H9 (cell line): ENCODE data around the gene PTK6. TPM values are rescaled to one million over a fixed set of nuclear protein-coding genes. Genes with fewer than 3 reads are reported as not detected.

Experiments
- DNase-seq: peaks from one replicate; pipeline ENCODE4 v3.0.0-alpha.2; 2017
- H2AFZ ChIP-seq: one replicate; pipeline ENCODE4 v1.6.1; 2013; ENCODE audit warnings: mild to moderate bottlenecking, low read length, control low read depth, moderate library complexity
- H2AK5ac ChIP-seq: 2 replicates; pipeline ENCODE4 v1.6.1; 2013; ENCODE audit warnings: low read length, control low read depth, mixed read lengths; ENCODE audit not compliant: insufficient read length
- H2BK120ac ChIP-seq: one replicate; pipeline ENCODE4 v1.6.1; 2013; ENCODE audit warnings: low read depth, mild to moderate bottlenecking, low read length, control low read depth, inconsistent platforms; ENCODE audit not compliant: poor library complexity, severe bottlenecking
- H2BK12ac ChIP-seq: 2 replicates; pipeline ENCODE4 v1.6.1; 2013; ENCODE audit warnings: low read length, control low read depth, mixed read lengths, low read depth; ENCODE audit not compliant: insufficient read length
- H2BK15ac ChIP-seq: 2 replicates; pipeline ENCODE4 v1.6.1; 2013; ENCODE audit warnings: low read depth, low read length, control low read depth
- H2BK20ac ChIP-seq: one replicate; pipeline ENCODE4 v1.6.1; 2013; ENCODE audit warnings: low read depth, mild to moderate bottlenecking, low read length, control low read depth, inconsistent platforms; ENCODE audit not compliant: poor library complexity, severe bottlenecking
- H2BK5ac ChIP-seq: 2 replicates; pipeline ENCODE4 v1.6.1; 2013; ENCODE audit warnings: low read length, control low read depth, mixed read lengths; ENCODE audit not compliant: insufficient read length
- H3K14ac ChIP-seq: 2 replicates; pipeline ENCODE4 v1.6.1; 2013; ENCODE audit warnings: low read length, control low read depth; ENCODE audit not compliant: insufficient read depth
- H3K18ac ChIP-seq: 2 replicates; pipeline ENCODE4 v1.6.1; 2013; ENCODE audit warnings: low read depth, mild to moderate bottlenecking, mixed read lengths, low read length, control low read depth; ENCODE audit not compliant: insufficient read length
- H3K23ac ChIP-seq: 2 replicates; pipeline ENCODE4 v1.6.1; 2013; ENCODE audit warnings: low read length, control low read depth, mixed read lengths, low read depth; ENCODE audit not compliant: insufficient read length
- H3K23me2 ChIP-seq: 2 replicates; pipeline ENCODE4 v1.6.1; 2013; ENCODE audit warnings: low read depth, mild to moderate bottlenecking, mixed read lengths, low read length, control low read depth; ENCODE audit not compliant: insufficient read length, poor library complexity, severe bottlenecking
- H3K27ac ChIP-seq: 2 replicates; pipeline ENCODE4 v1.5.1; 2013; ENCODE audit warnings: low read length, control low read depth, mixed read lengths, low read depth; ENCODE audit not compliant: insufficient read length
- H3K27me3 ChIP-seq: 2 replicates; pipeline ENCODE4 v1.6.1; 2013; ENCODE audit warnings: low read length, control low read depth, inconsistent platforms; ENCODE audit not compliant: insufficient read depth
- H3K4ac ChIP-seq: 2 replicates; pipeline ENCODE4 v1.6.1; 2013; ENCODE audit warnings: low read depth, mild to moderate bottlenecking, control low read depth, inconsistent platforms, low read length, moderate library complexity
- H3K4me1 ChIP-seq: 2 replicates; pipeline ENCODE4 v1.6.1; 2013; ENCODE audit warnings: low read length, control low read depth, inconsistent platforms; ENCODE audit not compliant: insufficient read depth
- H3K4me2 ChIP-seq: 2 replicates; pipeline ENCODE4 v1.6.1; 2013; ENCODE audit warnings: low read length, control low read depth, mixed read lengths; ENCODE audit not compliant: insufficient read length, insufficient read depth
- H3K56ac ChIP-seq: 2 replicates; pipeline ENCODE4 v1.6.1; 2013; ENCODE audit warnings: low read depth, mild to moderate bottlenecking, mixed read lengths, low read length, control low read depth; ENCODE audit not compliant: insufficient read length
- H3K79me1 ChIP-seq: 2 replicates; pipeline ENCODE4 v1.6.1; 2013; ENCODE audit warnings: low read depth, mild to moderate bottlenecking, moderate library complexity, low read length, control low read depth, inconsistent platforms; ENCODE audit not compliant: insufficient read depth, poor library complexity, severe bottlenecking
- H3K79me2 ChIP-seq: 2 replicates; pipeline ENCODE4 v1.6.1; 2013; ENCODE audit warnings: low read length, control low read depth, inconsistent platforms; ENCODE audit not compliant: insufficient read depth
- H3K9ac ChIP-seq: 2 replicates; pipeline ENCODE4 v1.6.1; 2013; ENCODE audit warnings: low read length, control low read depth, mixed read lengths; ENCODE audit not compliant: insufficient read length; ENCODE audit errors: extremely low read depth
- H3K9me3 ChIP-seq: one replicate; pipeline ENCODE4 v1.6.1; 2013; ENCODE audit warnings: low read depth, low read length, inconsistent platforms; ENCODE audit not compliant: control insufficient read depth
- H3T11ph ChIP-seq: one replicate; pipeline ENCODE4 v1.6.1; 2013; ENCODE audit warnings: mild to moderate bottlenecking, low read length, control low read depth, inconsistent platforms
- H4K20me1 ChIP-seq: one replicate; pipeline ENCODE4 v1.6.1; 2013; ENCODE audit not compliant: control insufficient read depth, insufficient read length, insufficient read depth
- H4K5ac ChIP-seq: 2 replicates; pipeline ENCODE4 v1.6.1; 2013; ENCODE audit warnings: low read depth, mild to moderate bottlenecking, mixed read lengths, low read length, control low read depth; ENCODE audit not compliant: insufficient read length
- H4K8ac ChIP-seq: replicated peaks from 2 replicates; pipeline ENCODE4 v1.6.1; 2013; ENCODE audit warnings: low read length, control low read depth, mixed read lengths, low read depth; ENCODE audit not compliant: insufficient read length
- H4K91ac ChIP-seq: 2 replicates; pipeline ENCODE4 v1.6.1; 2013; ENCODE audit warnings: low read depth, mild to moderate bottlenecking, moderate library complexity, mixed read lengths, low read length, control low read depth; ENCODE audit not compliant: insufficient read length
- H3K27ac Mint-ChIP-seq, 3 experiments: 2 replicates in 2 of 3; 3 replicates in 1 of 3; pipeline ENCODE4 v1.8.0; 2020 to 2021; ENCODE audit warnings: mixed read lengths in 3 of 3, mild to moderate bottlenecking in 1 of 3, moderate library complexity in 1 of 3
- H3K27me3 Mint-ChIP-seq: 2 replicates; pipeline ENCODE4 v1.8.0; 2021; ENCODE audit warnings: low read depth, mild to moderate bottlenecking, moderate library complexity, mixed read lengths
- H3K36me3 Mint-ChIP-seq, 3 experiments: 2 replicates in 2 of 3; 3 replicates in 1 of 3; pipeline ENCODE4 v1.8.0; 2020 to 2021; ENCODE audit warnings: low read depth in 3 of 3, mixed read lengths in 3 of 3; ENCODE audit not compliant: insufficient read depth in 1 of 3
- H3K4me1 Mint-ChIP-seq, 2 experiments: 2 replicates each; pipeline ENCODE4 v1.8.0; 2020; ENCODE audit warnings: mixed read lengths in 2 of 2
- H3K4me3 Mint-ChIP-seq, 2 experiments: 2 replicates in 1 of 2; 3 replicates in 1 of 2; pipeline ENCODE4 v1.8.0; 2020 to 2021; ENCODE audit warnings: mild to moderate bottlenecking in 2 of 2, mixed read lengths in 2 of 2, moderate library complexity in 1 of 2
- H3K9me3 Mint-ChIP-seq, 2 experiments: 2 replicates in 1 of 2; 3 replicates in 1 of 2; pipeline ENCODE4 v1.8.0; 2020; ENCODE audit warnings: mild to moderate bottlenecking in 2 of 2, mixed read lengths in 2 of 2, moderate library complexity in 1 of 2
- CTCF ChIP-seq: fragments of 200-600 bp; sonication (generic); conservative IDR thresholded peaks from 3 replicates; pipeline ENCODE4 v1.8.0; 2021; ENCODE audit warnings: antibody characterized with exemption, mild to moderate bottlenecking
- WGBS: extraction: QIAGEN DNeasy Blood & Tissue Kit; methylation state at CpG from one replicate; pipeline ENCODE4 v1.1.7; 2013; ENCODE audit warnings: missing lambda C conversion rate, low lambda C conversion rate, mixed read lengths; ENCODE audit not compliant: insufficient read length; ENCODE audit errors: extremely low coverage; 5-methylcytosine and 5-hydroxymethylcytosine counted together
- total RNA-seq: library from RNA; stranded (reverse); gene quantifications from 2 replicates; pipeline ENCODE4 v1.2.1, GENCODE V29; 2021

PTK6 gene
- total RNA-seq, 1 experiment from 2014 or later = 0.46 TPM

- H2BK5ac ChIP-seq = no peak overlapping the region
- peak overlapping the region; percentile 72 for H3K4me2 ChIP-seq
- WGBS = no CpG with 5 or more reads among the region's 34 CpGs
- no peak overlapping the region for H2BK12ac ChIP-seq
- no peak overlapping the region for H3K9ac ChIP-seq
- H4K20me1 ChIP-seq = no peaks in the 10 kb centered on the region
- peaks cover 4% of the 10 kb centered on the region for H3K23me2 ChIP-seq
- H3K23ac ChIP-seq = no peak overlapping the region
- no peak overlapping the region for H2BK20ac ChIP-seq
- Mint-ChIP-seq H3K27me3 (no peaks in the 10 kb centered on the region; the same call in 1 of the 2 replicates), H3K36me3 (no peaks in the 10 kb centered on the region), H3K27ac (no peak overlapping the region), H3K4me3 (peak overlapping the region; percentile 73 to 87), H3K9me3 (no peaks in the 10 kb centered on the region), H3K4me1 (peaks cover 4 to 10% of the 10 kb centered on the region in 2 experiments; a peak in 3 of 4 replicates)
- H3K56ac ChIP-seq = no peak overlapping the region
- no peaks in the 10 kb centered on the region for H3K4me1 ChIP-seq
- no peak overlapping the region for H2AK5ac ChIP-seq
- H4K5ac ChIP-seq = no peak overlapping the region
- H3K4ac ChIP-seq = no peak overlapping the region
- no peaks in the 10 kb centered on the region for H3K27me3 ChIP-seq
- H4K91ac ChIP-seq = no peak overlapping the region
- no peaks in the 10 kb centered on the region for H3K79me2 ChIP-seq
- peak; percentile 44 for TF ChIP-seq CTCF
- no peak overlapping the region for H3T11ph ChIP-seq
- H3K79me1 ChIP-seq = no peaks in the 10 kb centered on the region
- no peak overlapping the region for H2BK120ac ChIP-seq
- no peak overlapping the region for H3K18ac ChIP-seq
- no peak overlapping the region for H4K8ac ChIP-seq
- no peak overlapping the region for H2AFZ ChIP-seq
- H3K27ac ChIP-seq = no peak overlapping the region
- H3K9me3 ChIP-seq = no peaks in the 10 kb centered on the region
- no peak overlapping the region for H3K14ac ChIP-seq
- peak; percentile 55 for DNase-seq
- no peak overlapping the region for H2BK15ac ChIP-seq
These were observed 35.8 kb upstream of the PTK6 start for GRCh38 chr20:63572788-63573646.
